ENCODE data around the gene SLC22A1.

DNA sequence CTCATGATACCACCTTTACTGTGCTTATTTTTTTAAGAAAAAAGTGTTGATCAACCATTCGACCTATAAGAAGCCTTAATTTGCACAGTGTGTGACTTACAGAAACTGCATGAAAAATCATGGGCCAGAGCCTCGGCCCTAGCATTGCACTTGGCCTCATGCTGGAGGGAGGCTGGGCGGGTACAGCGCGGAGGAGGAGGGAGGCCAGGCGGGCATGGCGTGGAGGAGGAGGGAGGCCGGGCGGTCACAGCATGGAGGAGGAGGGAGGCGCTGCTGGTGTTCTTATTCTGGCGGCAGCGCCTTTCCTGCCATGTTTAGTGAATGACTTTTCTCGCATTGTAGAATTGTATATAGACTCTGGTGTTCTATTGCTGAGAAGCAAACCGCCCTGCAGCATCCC lies 15.6 kb upstream of the SLC22A1 start:
- TF ChIP-seq, protein P1, sequence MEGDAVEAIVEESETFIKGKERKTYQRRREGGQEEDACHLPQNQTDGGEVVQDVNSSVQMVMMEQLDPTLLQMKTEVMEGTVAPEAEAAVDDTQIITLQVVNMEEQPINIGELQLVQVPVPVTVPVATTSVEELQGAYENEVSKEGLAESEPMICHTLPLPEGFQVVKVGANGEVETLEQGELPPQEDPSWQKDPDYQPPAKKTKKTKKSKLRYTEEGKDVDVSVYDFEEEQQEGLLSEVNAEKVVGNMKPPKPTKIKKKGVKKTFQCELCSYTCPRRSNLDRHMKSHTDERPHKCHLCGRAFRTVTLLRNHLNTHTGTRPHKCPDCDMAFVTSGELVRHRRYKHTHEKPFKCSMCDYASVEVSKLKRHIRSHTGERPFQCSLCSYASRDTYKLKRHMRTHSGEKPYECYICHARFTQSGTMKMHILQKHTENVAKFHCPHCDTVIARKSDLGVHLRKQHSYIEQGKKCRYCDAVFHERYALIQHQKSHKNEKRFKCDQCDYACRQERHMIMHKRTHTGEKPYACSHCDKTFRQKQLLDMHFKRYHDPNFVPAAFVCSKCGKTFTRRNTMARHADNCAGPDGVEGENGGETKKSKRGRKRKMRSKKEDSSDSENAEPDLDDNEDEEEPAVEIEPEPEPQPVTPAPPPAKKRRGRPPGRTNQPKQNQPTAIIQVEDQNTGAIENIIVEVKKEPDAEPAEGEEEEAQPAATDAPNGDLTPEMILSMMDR (IDR thresholded peaks at IDR 0.05) = no peak
- TF ChIP-seq POLR2A (IDR thresholded peaks at IDR 0.05) = no peak

All from adrenal gland (tissue), 5 donors.